ENCODE results near the gene FUT1. TPM values are rescaled to one million over a fixed set of nuclear protein-coding genes. Genes with fewer than 3 reads are reported as not detected.

FUT1 gene
- total and polyA plus RNA-seq, 9 of the 15 experiments (the other 6 are each of a cell fraction or from before 2014, with no cell fraction given) = 2.3 to 18.5 (median 8.8) TPM

GRCh38 chr19:48780631-48781391 is 28.4 kb upstream of the FUT1 start (continued):
- TF ChIP-seq, protein P1, sequence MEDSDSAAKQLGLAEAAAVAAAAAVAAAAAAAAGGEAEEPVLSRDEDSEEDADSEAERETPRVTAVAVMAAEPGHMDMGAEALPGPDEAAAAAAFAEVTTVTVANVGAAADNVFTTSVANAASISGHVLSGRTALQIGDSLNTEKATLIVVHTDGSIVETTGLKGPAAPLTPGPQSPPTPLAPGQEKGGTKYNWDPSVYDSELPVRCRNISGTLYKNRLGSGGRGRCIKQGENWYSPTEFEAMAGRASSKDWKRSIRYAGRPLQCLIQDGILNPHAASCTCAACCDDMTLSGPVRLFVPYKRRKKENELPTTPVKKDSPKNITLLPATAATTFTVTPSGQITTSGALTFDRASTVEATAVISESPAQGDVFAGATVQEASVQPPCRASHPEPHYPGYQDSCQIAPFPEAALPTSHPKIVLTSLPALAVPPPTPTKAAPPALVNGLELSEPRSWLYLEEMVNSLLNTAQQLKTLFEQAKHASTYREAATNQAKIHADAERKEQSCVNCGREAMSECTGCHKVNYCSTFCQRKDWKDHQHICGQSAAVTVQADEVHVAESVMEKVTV (CRISPR knock-in tag; IDR thresholded peaks at IDR 0.05) = no peak
- TF ChIP-seq ZNF511 (CRISPR knock-in tag; IDR thresholded peaks at IDR 0.05) (no peak), E2F3 (CRISPR knock-in tag; IDR thresholded peaks at IDR 0.05) (no peak), ELK1 (CRISPR knock-in tag; IDR thresholded peaks at IDR 0.05) (no peak), IRF1 (CRISPR knock-in tag; IDR thresholded peaks at IDR 0.05; ENCODE audit: borderline replicate concordance) (no peak), PRPF4 (IDR thresholded peaks at IDR 0.05; ENCODE audit: insufficient read depth, low read depth, low read length, poor library complexity, severe bottlenecking) (no peak), ARHGAP35 (IDR thresholded peaks at IDR 0.05; ENCODE audit: partially characterized antibody) (no peak), E2F1 (CRISPR knock-in tag; IDR thresholded peaks at IDR 0.05) (no peak), RHOXF2B (CRISPR knock-in tag; conservative IDR thresholded peaks at IDR 0.05) (no peak), POLR2B (IDR thresholded peaks at IDR 0.05; ENCODE audit: low read depth, partially characterized antibody) (peak; percentile 27), ZFP36 (IDR thresholded peaks at IDR 0.05; ENCODE audit: low read depth, low read length, partially characterized antibody) (no peak), CGGBP1 (CRISPR knock-in tag; IDR thresholded peaks at IDR 0.05) (no peak), ZNF165 (CRISPR knock-in tag; IDR thresholded peaks at IDR 0.05; ENCODE audit: borderline replicate concordance) (no peak), ZNF778 (CRISPR knock-in tag; IDR thresholded peaks at IDR 0.05) (no peak)
- TF ChIP-seq, protein P2, sequence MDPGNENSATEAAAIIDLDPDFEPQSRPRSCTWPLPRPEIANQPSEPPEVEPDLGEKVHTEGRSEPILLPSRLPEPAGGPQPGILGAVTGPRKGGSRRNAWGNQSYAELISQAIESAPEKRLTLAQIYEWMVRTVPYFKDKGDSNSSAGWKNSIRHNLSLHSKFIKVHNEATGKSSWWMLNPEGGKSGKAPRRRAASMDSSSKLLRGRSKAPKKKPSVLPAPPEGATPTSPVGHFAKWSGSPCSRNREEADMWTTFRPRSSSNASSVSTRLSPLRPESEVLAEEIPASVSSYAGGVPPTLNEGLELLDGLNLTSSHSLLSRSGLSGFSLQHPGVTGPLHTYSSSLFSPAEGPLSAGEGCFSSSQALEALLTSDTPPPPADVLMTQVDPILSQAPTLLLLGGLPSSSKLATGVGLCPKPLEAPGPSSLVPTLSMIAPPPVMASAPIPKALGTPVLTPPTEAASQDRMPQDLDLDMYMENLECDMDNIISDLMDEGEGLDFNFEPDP (CRISPR knock-in tag; IDR thresholded peaks at IDR 0.05) = no peak
- TF ChIP-seq, protein P3, sequence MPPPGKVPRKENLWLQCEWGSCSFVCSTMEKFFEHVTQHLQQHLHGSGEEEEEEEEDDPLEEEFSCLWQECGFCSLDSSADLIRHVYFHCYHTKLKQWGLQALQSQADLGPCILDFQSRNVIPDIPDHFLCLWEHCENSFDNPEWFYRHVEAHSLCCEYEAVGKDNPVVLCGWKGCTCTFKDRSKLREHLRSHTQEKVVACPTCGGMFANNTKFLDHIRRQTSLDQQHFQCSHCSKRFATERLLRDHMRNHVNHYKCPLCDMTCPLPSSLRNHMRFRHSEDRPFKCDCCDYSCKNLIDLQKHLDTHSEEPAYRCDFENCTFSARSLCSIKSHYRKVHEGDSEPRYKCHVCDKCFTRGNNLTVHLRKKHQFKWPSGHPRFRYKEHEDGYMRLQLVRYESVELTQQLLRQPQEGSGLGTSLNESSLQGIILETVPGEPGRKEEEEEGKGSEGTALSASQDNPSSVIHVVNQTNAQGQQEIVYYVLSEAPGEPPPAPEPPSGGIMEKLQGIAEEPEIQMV (tag; conservative IDR thresholded peaks at IDR 0.05; ENCODE audit: low read depth) = no peak

Measured in K562 (cell line).